HCT116 (cell line): ENCODE data around the gene MIER2. TPM values are rescaled to one million over a fixed set of nuclear protein-coding genes. Genes with fewer than 3 reads are reported as not detected.

ENCODE experiments used
- ATAC-seq: fragments of 200-7000 bp; cut with Tn5 transposase; 2 replicates; pipeline ENCODE4 v1.9.1; 2020; ENCODE audit warnings: mild to moderate bottlenecking, moderate library complexity
- BruUV-seq: library from RNA; stranded (reverse); fragments of 400-500 nt; replicated peaks from 2 replicates; lab custom pipeline; 2021; lab: Mats Ljungman, UMichigan
- CTCF ChIA-PET: fragments of 300-600 bp; sonication (Branson Sonifier 250); formaldehyde crosslinking; loops from one replicate; lab custom pipeline; 2021; ENCODE audit warnings: antibody characterized with exemption; lab: Charles Lee
- POLR2A ChIA-PET: fragments of 300-600, 350-600 bp; sonication (Branson Sonifier 250); formaldehyde crosslinking; loops from one replicate; lab custom pipeline; 2021; ENCODE audit warnings: antibody characterized with exemption; lab: Charles Lee
- RAD21 ChIA-PET, 2 experiments: fragments of 300-600 bp; sonication (Branson Sonifier 250); formaldehyde crosslinking; loops; one replicate each; lab custom pipeline; 2023; ENCODE audit warnings: low total read pairs in 2 of 2; ENCODE audit not compliant: uncharacterized antibody in 2 of 2, unreplicated experiment in 2 of 2, low non-redundant PET in 1 of 2; lab: Charles Lee
- DNase-seq: peaks from one replicate; pipeline ENCODE4 v3.0.0-alpha.2; 2010; ENCODE audit warnings: low read depth, low spot score
- H2AFZ ChIP-seq: fragments of 200-600 bp; shearing (Covaris generic), sonication (generic); 2 replicates; pipeline ENCODE4 v1.6.1; 2017; ENCODE audit warnings: low read depth, mixed run types, mixed read lengths, antibody characterized with exemption, low read length; ENCODE audit not compliant: poor library complexity, severe bottlenecking
- H3K27ac ChIP-seq: 2 replicates; pipeline ENCODE4 v1.5.1; 2012; ENCODE audit warnings: low read depth, low read length
- H3K27me3 ChIP-seq: fragments of 200-600 bp; sonication (generic); 2 replicates; pipeline ENCODE4 v1.6.1; 2016; ENCODE audit warnings: mixed run types, low read length, mixed read lengths; ENCODE audit not compliant: insufficient read depth
- H3K36me3 ChIP-seq, 2 experiments: fragments of 200-500 bp in 1 of 2; fragments of 200-600 bp in 1 of 2; sonication (Bioruptor generic) in 1 of 2; sonication (generic) in 1 of 2; 2 replicates each; pipeline versions ENCODE4 v1.5.1 to v1.6.1; 2014 to 2016; ENCODE audit warnings: low read length in 2 of 2, inconsistent platforms in 1 of 2, mixed read lengths in 1 of 2, mixed run types in 1 of 2; ENCODE audit not compliant: insufficient read depth in 2 of 2, control insufficient read depth in 1 of 2
- H3K4me1 ChIP-seq, 2 experiments: fragments of 200-600 bp in 1 of 2; sonication (generic) in 1 of 2; 2 replicates each; pipeline versions ENCODE4 v1.5.1 to v1.6.1; 2012 to 2017; ENCODE audit warnings: low read length in 2 of 2, inconsistent platforms in 1 of 2, mild to moderate bottlenecking in 1 of 2, mixed read lengths in 1 of 2, mixed run types in 1 of 2, moderate library complexity in 1 of 2; ENCODE audit not compliant: insufficient read depth in 2 of 2, control insufficient read depth in 1 of 2
- H3K4me2 ChIP-seq: fragments of 200-600 bp; sonication (generic); 2 replicates; pipeline ENCODE4 v1.6.1; 2017; ENCODE audit warnings: mixed run types, low read length, mixed read lengths
- H3K4me3 ChIP-seq, 2 experiments: fragments of 200-600 bp in 1 of 2; sonication (generic) in 1 of 2; replicated peaks in 1 of 2; 2 replicates each; pipeline ENCODE4 v1.5.1; 2011 to 2016; ENCODE audit warnings: low read length in 2 of 2, control low read depth in 1 of 2, low read depth in 1 of 2, mild to moderate bottlenecking in 1 of 2, mixed read lengths in 1 of 2, mixed run types in 1 of 2
- H3K79me2 ChIP-seq: fragments of 200-600 bp; sonication (generic); 2 replicates; pipeline ENCODE4 v1.6.1; 2017; ENCODE audit warnings: mild to moderate bottlenecking, mixed run types, low read length, moderate library complexity, mixed read lengths; ENCODE audit not compliant: insufficient read depth
- H3K9ac ChIP-seq: fragments of 200-600 bp; sonication (generic); 2 replicates; pipeline ENCODE4 v1.6.1; 2016; ENCODE audit warnings: low read length, mixed read lengths
- H3K9me2 ChIP-seq: fragments of 200-600 bp; sonication (generic), shearing (Covaris generic); 2 replicates; pipeline ENCODE4 v1.6.1; 2017; ENCODE audit warnings: mixed run types, mild to moderate bottlenecking, moderate library complexity; ENCODE audit not compliant: insufficient read depth
- H3K9me3 ChIP-seq, 2 experiments: fragments of 200-500 bp in 1 of 2; fragments of 200-600 bp in 1 of 2; sonication (Bioruptor generic) in 1 of 2; sonication (generic) in 1 of 2; 2 replicates each; pipeline ENCODE4 v1.6.1; 2014 to 2017; ENCODE audit warnings: low read length in 2 of 2, mixed read lengths in 2 of 2, inconsistent platforms in 1 of 2, low read depth in 1 of 2, mild to moderate bottlenecking in 1 of 2, mixed run types in 1 of 2, moderate library complexity in 1 of 2; ENCODE audit not compliant: control insufficient read depth in 1 of 2, insufficient read depth in 1 of 2
- H4K20me1 ChIP-seq: fragments of 200-600 bp; sonication (generic), shearing (Covaris generic); 2 replicates; pipeline ENCODE4 v1.6.1; 2017; ENCODE audit warnings: mixed run types, mild to moderate bottlenecking, moderate library complexity; ENCODE audit not compliant: insufficient read depth
- CBX3 ChIP-seq: IDR thresholded peaks from 2 replicates; pipeline ENCODE4 v1.6.1; 2012; ENCODE audit warnings: low read depth
- CEBPB ChIP-seq: IDR thresholded peaks from 2 replicates; pipeline ENCODE4 v1.6.1; 2012; ENCODE audit warnings: low read depth
- CTCF ChIP-seq, 3 experiments: fragments of 200-600 bp in 1 of 3; sonication (generic) in 1 of 3; IDR thresholded peaks in 2 of 3; conservative IDR thresholded peaks in 1 of 3; 2 replicates each; pipeline ENCODE4 v1.5.1; 2012 to 2017; ENCODE audit warnings: low read depth in 2 of 3, low read length in 2 of 3, antibody characterized with exemption in 1 of 3, borderline replicate concordance in 1 of 3, control low read depth in 1 of 3, mild to moderate bottlenecking in 1 of 3, mixed read lengths in 1 of 3, mixed run types in 1 of 3, moderate library complexity in 1 of 3; ENCODE audit not compliant: insufficient read depth in 1 of 3
- ELF1 ChIP-seq: IDR thresholded peaks from 2 replicates; pipeline ENCODE4 v1.6.1; 2012; ENCODE audit warnings: low read depth, borderline replicate concordance
- EZH2phosphoT487 ChIP-seq: fragments of 200-600 bp; IDR thresholded peaks from 2 replicates; pipeline ENCODE4 v1.6.1; 2018; ENCODE audit warnings: antibody characterized with exemption, borderline replicate concordance
- FOSL1 ChIP-seq: IDR thresholded peaks from 2 replicates; pipeline ENCODE4 v1.6.1; 2012; ENCODE audit warnings: low read depth
- MAX ChIP-seq: IDR thresholded peaks from 2 replicates; pipeline ENCODE4 v1.6.1; 2012
- POLR2A ChIP-seq: IDR thresholded peaks from 2 replicates; pipeline ENCODE4 v1.7.0; 2011; ENCODE audit warnings: borderline replicate concordance; ENCODE audit not compliant: insufficient read depth, insufficient read length; ENCODE audit errors: extremely low read depth
- POLR2AphosphoS5 ChIP-seq: IDR thresholded peaks from 2 replicates; pipeline ENCODE4 v1.6.1; 2011; ENCODE audit warnings: mild to moderate bottlenecking, low read depth, low read length, moderate library complexity
- SIN3A ChIP-seq: IDR thresholded peaks from 2 replicates; pipeline ENCODE4 v1.6.1; 2012; ENCODE audit warnings: low read depth
- SP1 ChIP-seq: IDR thresholded peaks from 2 replicates; pipeline ENCODE4 v1.6.1; 2012; ENCODE audit warnings: low read depth
- SRF ChIP-seq: IDR thresholded peaks from 2 replicates; pipeline ENCODE4 v1.6.1; 2012; ENCODE audit warnings: low read depth
- TCF7L2 ChIP-seq: IDR thresholded peaks from 2 replicates; pipeline ENCODE4 v1.7.0; 2011; ENCODE audit warnings: borderline replicate concordance, inconsistent platforms; ENCODE audit not compliant: insufficient read depth, insufficient read length; ENCODE audit errors: extremely low read depth
- ZFX ChIP-seq: fragments of 450-650 bp; IDR thresholded peaks from 2 replicates; pipeline ENCODE4 v1.6.1; 2017
- ZNF274 ChIP-seq: fragments of 200-500 bp; sonication (Bioruptor generic); IDR thresholded peaks from 2 replicates; pipeline ENCODE4 v1.6.1; 2014; ENCODE audit warnings: mild to moderate bottlenecking, low read depth, low read length, inconsistent platforms
- intact Hi-C: fragments of 100-400 bp; cut with micrococcal nuclease; formaldehyde crosslinking; loops from 2 replicates; pipeline ENCODE4 v1.10.0; 2022
- total RNA-seq: library from RNA; stranded (reverse); gene quantifications from one replicate; pipeline ENCODE4 v1.2.1, GENCODE V29; 2021; ENCODE audit not compliant: unreplicated experiment
- TF ChIP-seq, protein P1 (sequence below): IDR thresholded peaks from 2 replicates; pipeline ENCODE4 v1.6.1; 2012

MIER2 gene
- total RNA-seq, 1 experiment from 2014 or later: 41.5 TPM

- DNase-seq: no peak
Observed at GRCh38 chr19:327291-328024, 17.1 kb downstream of the MIER2 start.

More at GRCh38 chr19:327291-328024, 17.1 kb downstream of the MIER2 start:
- TF ChIP-seq TCF7L2: no peak
- no peak for TF ChIP-seq ZFX
- TF ChIP-seq POLR2AphosphoS5: no peak
- TF ChIP-seq SP1: no peak
- TF ChIP-seq, protein P1, sequence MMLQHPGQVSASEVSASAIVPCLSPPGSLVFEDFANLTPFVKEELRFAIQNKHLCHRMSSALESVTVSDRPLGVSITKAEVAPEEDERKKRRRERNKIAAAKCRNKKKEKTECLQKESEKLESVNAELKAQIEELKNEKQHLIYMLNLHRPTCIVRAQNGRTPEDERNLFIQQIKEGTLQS: no peak
- TF ChIP-seq POLR2A: no peak
- no peak for TF ChIP-seq ELF1
- no peak for TF ChIP-seq CTCF (IDR thresholded peaks at IDR 0.05 in 2 of 3, conservative IDR thresholded peaks at IDR 0.05 in 1 of 3; ENCODE audit: borderline replicate concordance in 1 of 3, insufficient read depth in 1 of 3, low read depth in 2 of 3, low read length in 2 of 3)
- TF ChIP-seq SIN3A: no peak
- TF ChIP-seq EZH2phosphoT487: no peak
- no peak for TF ChIP-seq CEBPB
- no peak for TF ChIP-seq ZNF274
- TF ChIP-seq MAX: no peak
- TF ChIP-seq CBX3: no peak
- TF ChIP-seq FOSL1: no peak
- no peak for TF ChIP-seq SRF
- no peaks in the 10 kb centered on the region for H4K20me1 ChIP-seq
- no peaks in the 10 kb centered on the region for H3K9me2 ChIP-seq
- no TSS peak for BruUV-seq
- no peak overlapping the region for H3K9ac ChIP-seq
- H3K79me2 ChIP-seq: peaks cover 15% of the 10 kb centered on the region; the same call in 1 of the 2 replicates
- no peaks in the 10 kb centered on the region for H3K27me3 ChIP-seq
- H2AFZ ChIP-seq: no peak overlapping the region
- no peak for ATAC-seq
- H3K36me3 ChIP-seq: peaks cover 37 to 80% of the 10 kb centered on the region in 2 experiments
- no peak overlapping the region for H3K27ac ChIP-seq
- no peak overlapping the region for H3K4me2 ChIP-seq
- H3K4me1 ChIP-seq: no peaks in the 10 kb centered on the region
- ChIA-PET CTCF (no interaction called here), POLR2A (no interaction called here), RAD21 (no interaction called here)
- H3K4me3 ChIP-seq: no peak overlapping the region
- intact Hi-C loops: no loop called here
- H3K9me3 ChIP-seq: peaks cover 12 to 13% of the 10 kb centered on the region in 2 experiments; a peak in 2 of 4 replicates
